Activated T-cell treated with anti-CD3 and anti-CD28 coated beads, Interleukin-2, amount 50 U/mL, for 48 hours (primary cell): Measurements from ENCODE around the gene ST8SIA2.

Experiments
- DNase-seq, 2 experiments: peaks; one replicate each; pipeline ENCODE4 v3.0.0-alpha.2; 2020

ST8SIA2 gene

DNA sequence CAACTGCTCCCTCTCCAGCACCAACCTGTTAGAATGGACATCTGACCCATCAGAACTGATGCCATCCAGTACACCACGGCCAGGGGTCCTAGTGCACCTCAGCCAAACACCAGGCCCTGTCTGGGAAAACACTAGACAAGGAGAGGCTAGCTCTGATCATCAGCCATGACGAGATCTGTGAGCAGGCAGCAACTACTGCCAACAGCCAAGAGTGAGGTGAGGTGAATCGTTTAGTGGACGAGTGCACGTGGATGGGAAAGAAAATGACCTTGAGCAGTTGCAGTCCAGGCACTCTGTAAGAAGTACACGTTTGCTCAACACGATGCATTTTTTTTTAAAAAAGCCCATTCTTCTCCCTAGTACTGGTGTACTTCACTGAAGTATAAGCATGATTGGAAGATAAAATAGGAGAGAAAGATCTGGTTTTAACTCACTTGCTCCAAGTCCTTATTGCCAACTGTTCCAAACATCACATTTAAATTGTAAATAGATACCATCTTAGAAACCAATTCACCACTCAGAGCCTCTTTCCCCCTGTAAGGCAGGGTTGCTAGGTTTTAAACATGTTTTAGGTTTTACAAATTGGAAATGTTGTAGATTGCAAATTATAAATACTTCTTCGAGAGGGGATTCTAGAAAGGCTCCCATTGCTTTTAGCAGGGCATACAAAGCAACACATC lies 5.7 kb downstream of the ST8SIA2 start:
- no peak for DNase-seq

DNA sequence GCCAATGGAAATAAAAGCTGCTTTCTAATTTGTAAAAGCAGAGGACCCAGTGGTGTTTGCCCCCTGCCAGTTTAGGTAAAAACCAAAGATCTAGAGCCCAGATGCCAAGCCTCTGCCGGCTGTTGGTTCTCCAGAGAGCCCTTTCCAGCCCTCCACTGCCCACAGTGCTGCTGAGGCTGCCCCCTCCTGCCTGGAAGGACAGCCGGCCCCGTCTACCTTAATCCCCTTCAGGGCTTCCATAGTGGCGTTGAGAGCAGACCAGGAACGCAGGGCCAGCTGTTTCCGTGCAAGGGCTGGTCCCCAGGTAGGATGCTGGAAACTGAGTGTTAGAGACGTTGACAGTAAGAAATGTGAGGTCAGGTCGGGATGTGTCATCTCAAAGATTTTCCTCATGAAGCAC lies 6.9 kb downstream of the ST8SIA2 start:
- DNase-seq: no peak

DNA sequence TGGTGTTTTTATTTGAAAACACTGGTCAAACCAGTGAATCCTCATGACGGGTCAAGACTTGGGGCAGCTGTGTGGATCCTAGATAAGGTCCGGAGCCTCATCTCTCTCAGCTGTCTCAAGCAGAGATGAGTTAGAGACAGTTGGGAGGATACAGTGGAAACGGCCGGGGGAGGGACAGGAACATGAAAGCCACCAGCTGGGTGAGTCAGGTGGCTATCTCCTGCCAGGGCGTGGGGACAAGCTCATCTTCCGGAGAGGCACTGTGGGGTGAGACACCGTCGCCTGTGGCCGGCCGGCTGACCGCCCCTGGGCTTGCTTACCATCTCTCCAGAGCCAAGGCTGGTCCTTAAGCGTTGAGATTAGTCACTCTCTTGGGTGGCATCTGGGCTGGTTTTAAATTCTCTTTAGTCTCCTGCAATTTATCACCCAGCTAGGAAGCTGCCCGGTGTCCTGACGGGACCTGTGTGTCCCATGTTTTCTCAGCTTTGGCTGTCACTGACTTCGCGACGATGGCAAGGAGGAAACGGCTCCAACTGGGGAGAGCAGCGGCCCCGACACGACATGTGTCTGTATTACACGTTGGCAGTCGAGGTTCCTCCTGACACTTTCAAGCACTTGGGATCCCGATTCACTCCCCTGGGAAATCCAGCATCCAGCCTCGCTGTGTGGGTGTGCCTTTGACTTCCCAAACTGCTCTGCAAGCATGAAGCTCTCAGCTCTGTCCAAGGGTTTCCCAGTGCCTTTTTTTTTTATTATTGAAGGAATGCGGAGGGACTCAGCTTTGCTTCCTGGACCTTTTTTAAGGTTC lies 7.5 kb downstream of the ST8SIA2 start:
- DNase-seq: no peak

DNA sequence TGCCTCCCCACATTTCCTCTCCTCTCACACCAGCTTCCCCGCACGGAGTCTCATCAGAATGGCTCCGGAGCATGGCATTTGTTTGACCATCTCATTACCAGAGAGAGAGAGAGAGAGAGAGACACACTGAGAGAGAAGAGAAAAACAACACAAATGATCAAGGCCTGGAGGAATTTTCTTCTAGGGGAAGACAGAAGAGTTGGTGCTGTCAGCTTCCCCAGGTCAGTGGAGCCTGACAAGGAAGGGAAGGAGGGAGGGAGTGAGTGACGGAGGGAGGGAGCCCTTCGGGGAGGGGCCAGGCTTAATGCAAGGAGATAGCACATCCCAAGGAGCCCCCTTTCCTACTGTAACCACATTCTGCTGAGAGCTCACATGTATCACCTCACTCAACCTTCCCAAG lies 9.1 kb downstream of the ST8SIA2 start:
- DNase-seq: no peak

DNA sequence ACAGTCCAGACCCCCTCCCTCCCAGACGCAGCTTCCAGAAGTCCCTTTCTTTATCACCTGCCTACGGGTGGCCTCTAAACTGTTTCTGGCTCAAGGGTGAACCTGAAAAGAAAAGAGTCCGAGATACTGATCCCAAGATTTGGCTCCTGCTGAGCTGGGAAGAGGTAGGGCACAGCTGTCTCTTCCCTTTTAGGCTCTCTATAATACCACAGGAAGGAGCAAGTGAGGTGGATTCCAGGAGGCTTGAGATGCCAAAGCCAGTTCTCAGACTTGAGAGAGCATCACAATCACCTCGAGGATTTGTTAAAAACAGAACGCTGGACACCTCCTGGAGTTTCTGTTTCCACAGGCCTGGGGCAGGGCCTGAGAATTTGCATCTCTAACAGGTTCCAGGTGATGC lies 12.3 kb downstream of the ST8SIA2 start:
- DNase-seq: no peak

DNA sequence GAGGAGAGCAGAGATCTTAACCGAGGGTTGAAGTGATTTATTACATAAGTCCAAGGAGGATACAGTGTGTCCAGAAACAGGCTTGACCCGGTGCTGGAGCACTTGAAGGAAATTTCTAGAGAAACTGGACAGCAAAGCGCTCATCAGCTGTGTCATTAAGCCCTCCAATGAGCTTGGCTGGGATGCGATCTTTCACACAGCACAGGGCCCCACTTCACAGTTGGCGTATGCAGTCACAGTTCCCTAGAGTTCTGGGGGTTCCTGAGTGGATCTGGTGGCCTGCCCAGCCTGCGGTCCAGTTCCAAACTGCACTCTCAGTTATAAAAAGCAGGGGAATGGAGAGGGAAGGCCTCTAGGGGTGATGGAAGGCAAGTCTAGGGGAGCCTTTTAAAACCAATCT lies 13.6 kb downstream of the ST8SIA2 start:
- no peak for DNase-seq

DNA sequence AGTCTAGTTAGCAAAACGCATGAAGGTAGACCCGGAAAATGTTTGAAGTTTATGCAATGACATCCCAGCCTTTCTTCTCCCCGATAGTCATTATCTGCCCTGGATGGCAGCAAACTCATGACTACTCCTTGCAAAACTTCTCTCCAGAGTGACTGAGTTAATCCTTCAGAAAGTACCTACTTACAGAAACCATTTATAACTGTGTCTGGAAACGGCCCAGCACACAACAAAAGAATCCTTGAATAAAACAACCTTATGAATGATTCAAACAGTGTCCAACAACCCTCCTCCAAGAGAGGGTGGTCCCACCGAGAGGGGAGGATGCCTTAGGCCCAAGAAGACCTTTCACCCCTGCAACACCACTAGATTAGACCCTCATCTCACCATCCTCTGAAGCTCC lies 14.2 kb downstream of the ST8SIA2 start:
- DNase-seq: no peak

DNA sequence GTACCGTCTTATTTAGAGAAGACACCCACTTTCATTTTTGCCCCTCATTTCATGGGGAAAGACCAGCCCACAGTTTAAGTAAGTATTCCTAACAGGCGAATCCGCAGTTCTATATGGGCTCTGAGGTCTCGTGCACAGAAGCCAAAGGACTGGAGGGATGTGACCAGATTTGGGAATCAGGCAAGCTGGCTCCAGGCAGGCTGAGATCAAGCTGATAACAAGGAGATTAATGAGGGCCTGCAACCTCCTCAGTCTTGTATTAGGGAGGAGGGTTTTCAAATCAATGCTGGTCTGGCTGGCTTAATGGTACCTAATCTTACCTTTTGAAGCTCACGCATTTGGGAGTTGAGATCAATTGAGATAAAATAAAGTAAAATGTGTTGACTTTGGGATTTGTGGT lies 15.3 kb downstream of the ST8SIA2 start:
- no peak for DNase-seq

DNA sequence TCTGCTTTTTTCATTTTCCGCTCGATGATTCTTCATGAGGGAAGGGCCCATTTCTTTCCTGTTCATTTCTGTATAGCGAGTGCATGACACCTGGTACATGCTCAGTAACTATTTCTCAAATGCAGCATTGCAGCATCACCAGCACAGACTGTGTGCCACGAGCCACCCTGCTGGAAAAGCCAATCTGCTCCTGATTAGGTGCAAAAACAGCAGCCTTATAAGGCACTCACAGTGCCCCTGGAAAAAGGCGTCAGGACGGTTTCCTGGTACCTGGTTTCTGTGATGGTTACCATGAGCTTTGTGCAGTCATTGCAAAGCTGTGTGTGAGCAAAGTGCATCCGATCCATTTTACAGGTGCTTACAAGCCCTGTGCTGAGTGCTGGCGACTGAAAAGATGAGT lies 15.8 kb downstream of the ST8SIA2 start:
- no peak for DNase-seq

DNA sequence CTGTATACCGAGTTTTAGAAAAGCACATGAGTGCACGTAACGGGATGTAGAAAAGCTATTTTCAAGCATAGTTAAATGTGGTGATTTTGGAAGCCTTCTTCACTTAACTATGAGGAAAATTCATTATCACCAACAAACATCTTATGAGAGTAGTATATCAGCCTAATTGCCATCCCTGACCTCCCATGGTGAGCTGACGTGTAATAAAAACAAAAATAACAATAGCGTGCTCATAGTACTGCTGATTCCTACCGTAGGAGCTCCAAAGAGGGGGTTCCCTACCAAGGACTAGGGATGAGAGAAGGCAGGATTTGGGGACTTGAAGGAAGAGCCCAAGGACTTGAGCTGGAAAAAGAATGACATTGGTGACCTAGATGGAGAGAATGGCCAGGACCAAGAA lies 16.9 kb downstream of the ST8SIA2 start:
- DNase-seq: no peak

DNA sequence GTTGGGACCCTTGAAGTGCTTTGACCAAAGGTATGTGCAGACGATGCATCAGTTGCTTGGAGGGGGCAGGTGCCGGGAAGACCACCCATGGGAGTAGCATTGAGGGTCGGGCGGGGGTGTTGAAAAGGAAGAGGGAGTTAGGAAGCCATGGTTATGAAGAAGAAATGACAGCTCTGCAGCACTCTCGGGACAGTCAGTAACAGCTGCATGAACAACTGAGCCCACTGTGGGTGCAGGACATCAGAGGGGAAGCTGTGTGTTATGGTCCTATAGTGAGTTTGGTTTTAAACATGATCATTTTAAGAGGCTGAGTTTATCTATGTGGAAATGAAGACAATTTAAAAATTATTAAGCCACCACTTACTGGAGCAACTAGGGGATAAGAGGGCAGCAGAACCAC lies 17.6 kb downstream of the ST8SIA2 start:
- no peak for DNase-seq

DNA sequence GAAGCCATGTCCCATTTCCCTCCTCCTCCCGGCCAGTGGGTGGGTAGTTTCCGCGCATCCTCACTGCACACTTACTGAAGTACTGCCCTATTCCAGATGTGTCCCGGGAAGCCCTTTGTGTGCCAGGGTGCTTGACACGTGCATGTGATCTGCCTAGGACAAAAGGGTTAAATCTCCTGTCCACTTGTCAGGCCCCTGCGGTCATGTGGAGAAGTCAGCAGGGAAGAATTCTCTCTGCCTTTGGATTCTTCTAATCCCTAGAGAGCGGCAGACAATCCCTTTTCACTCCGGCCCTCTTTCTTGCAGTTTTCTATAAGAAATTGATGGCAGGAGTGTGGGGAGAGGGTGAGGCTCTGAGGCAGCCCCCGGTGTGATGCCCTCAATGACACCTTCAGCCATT lies 19.8 kb downstream of the ST8SIA2 start:
- DNase-seq: no peak

DNA sequence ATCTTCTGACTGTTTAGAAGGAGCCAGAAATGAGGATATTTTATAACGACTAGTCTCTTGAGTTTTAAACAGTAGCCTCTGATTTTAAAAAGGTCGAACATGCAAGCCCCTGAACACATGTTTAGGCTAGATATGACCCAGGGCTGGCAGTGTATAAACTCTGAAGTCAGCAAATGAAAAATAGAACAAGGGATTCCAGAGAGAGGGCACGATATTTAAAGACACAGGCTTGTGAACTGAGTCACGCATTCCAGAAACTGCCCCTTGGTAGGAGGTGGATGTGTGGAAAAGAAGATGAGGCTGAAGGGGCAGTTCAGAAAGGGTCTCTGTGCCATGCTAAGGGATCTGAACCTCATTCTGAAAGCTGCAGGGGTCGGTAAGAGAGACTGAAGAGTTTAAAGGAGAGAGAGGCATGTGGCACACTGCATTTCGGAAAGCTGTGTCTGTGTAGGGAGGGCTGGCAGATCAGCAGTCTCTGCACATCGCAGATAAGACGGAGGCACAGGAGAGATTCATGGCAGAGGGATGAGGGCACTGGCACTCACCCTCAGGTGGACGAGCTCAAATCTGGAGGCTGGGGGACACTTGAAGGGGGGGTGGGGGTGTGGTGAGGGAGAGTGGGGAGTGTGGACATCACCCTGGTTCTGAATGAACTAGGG lies 22.1 kb downstream of the ST8SIA2 start:
- DNase-seq: no peak

DNA sequence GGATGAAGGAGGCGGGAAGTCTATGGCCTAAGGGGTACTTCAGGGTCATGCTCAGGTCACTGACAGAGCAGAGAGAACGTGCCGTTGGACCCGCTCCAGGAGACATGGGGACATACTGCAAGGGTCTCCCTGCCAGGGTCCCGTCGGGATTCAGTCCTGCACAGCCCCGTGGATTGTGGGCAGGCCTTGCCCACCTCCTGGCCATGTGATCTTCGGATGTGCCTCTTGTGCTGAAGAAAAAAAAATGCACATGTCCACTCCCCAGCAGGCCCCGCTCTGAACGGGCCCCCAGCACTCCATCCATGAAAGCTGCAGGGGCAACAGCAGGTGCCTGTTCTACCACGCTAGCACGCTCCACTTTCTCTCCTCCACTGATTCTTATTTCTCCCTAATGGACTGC lies 22.9 kb downstream of the ST8SIA2 start:
- no peak for DNase-seq

DNA sequence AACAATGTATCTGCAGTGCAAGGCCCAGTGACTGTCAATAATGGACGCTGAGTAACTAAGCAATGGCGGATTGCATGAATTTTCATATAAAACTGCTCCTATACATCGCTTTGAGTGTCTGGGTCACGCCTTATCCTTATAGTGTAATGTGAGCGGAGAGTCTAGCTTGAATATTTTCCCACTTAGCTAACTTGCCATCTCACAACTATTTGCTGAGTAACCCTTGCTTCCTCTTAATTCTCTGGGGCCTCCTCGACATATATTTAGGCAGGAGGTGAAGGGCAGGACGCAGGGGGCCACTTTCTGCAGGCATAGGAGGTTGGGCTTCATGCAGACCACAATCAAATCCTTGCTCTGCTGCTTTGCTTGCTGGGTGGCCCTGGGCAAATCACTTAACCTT lies 24.0 kb downstream of the ST8SIA2 start:
- no peak for DNase-seq

DNA sequence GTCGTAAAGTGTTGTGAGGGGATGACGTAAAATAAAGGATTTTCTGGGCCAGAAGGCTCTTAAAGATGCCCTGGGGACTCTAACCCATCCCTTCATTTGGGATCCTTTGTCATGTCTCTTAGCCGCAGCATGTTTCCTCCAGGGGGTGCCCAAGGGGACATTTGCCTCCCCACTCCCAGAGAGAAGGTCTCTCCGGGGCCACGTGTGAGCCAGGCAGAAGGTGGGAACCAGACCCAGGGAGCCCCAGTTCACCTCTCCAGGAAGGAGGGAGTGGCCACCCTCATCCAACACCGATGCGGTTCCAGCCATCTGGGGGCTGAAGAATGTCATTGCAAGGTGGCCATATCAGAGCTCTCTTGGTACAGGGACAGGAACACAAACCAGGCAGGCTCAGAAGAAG lies 25.2 kb downstream of the ST8SIA2 start:
- DNase-seq: no peak

DNA sequence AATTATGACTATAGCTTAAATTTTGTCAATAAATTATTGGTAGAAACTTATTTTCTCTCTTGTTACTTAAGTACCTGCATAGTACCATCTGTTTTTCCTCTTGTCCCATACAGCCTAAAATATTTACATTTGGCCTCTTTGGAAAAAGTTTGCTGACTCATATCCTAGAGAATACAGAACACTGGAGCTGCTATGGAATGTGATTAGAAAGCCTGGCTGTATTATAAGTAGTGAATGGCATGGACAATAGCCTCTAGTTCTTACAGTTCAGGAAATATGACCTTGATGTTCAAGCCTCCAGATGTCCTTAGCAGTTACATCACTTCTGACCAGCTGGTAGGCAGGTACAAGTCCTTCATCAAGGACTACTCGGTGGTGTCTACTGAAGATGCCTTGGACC lies 28.3 kb downstream of the ST8SIA2 start:
- DNase-seq: no peak

DNA sequence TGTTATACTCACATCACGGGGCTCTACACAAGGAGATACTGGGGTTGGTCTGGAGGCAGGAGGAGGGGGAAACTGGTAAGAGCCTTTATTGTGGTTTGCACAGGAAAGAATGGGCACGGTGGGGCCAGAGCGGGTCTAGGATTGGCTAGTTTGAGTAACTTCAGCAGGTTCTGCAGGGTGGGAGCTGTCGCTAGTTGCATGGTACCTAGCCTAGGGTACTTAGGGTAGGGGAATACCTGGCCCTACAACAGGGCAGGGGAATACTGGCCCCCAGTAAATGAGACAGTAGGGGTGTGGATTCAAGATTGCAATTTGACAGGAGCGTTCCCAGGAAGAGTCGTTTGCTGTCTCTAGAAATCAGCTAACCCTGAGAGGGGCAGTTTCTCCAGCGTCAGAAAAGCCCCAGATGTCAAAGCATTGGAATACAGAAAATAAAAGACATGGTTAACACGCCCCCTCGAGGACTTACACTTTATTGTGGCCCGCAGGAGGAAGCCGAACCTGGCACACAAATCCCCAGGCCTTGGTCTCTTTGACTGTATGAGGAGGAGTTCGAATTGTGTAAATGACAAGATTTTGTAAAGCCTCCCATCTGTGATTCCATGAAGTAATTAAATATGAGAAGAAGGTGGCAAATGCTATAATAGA lies 32.0 kb downstream of the ST8SIA2 start:
- DNase-seq: no peak

DNA sequence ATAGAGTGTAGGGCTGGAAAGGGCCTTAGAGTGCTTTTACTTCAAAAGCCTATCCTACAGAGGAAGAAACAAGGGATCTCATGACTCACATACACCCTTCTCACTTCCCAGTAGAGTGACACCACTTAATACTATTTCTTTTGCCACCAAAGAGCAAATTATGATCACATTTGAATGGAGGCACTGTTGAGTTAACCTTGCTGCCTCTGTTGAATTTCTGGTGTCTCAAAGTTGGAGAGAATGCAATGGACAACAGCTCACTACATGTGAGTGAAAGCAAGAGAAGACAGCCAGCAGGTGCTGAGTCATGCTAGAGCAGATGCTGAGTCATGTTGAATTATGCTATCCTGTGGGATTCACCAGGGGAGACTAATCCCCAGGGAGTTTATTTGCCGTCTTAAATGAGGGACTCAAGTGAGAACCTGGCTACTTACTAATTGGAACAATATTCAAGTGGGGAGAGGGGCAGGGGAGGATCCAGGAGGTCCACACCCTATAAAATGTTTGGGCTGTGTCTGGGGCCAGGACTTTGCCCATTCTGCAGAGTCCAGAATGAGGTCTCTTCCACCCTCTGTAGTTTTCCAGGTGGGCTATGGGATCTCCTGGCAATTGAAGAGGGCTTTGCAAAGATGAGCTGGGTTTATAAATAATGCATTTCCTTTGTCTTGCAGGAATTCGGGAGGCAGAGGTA lies 35.8 kb downstream of the ST8SIA2 start:
- no peak for DNase-seq

DNA sequence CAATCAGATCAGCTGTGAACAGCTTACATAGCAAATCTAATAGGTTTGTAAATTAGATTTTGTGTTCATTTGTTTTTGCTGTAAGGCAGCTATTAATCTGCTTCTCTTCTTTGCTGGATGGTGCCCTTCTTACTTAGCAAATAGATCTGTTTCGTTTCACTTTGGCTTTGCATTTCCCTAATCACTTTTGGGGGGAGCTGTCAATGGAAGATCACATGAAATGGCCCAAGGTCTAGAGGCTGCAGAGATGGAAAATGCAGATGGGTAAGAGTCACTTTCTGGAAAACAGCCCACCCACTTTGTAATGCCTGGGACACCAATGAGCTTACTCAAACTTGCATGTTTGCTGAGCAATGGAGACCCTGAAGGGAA lies 36.4 kb downstream of the ST8SIA2 start:
- DNase-seq: no peak

DNA sequence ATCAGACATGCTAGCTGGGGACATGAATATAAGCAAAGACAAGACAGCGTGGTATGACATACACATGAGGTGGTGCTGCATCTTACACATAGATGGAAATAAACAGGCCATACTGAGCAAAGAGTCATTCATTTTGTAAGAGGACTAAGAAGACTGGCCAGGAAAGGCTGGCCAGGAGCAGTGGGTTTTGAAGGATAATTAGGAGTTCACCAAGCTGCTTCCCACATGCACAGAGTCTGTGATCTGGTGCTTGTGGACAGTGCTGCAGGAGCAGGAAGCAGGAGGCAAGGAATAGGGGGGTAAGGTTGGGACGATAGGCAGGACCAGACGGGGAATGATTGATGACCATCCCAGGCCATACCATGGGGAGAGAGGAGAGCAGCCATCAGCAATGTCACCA lies 41.5 kb downstream of the ST8SIA2 start:
- no peak for DNase-seq

DNA sequence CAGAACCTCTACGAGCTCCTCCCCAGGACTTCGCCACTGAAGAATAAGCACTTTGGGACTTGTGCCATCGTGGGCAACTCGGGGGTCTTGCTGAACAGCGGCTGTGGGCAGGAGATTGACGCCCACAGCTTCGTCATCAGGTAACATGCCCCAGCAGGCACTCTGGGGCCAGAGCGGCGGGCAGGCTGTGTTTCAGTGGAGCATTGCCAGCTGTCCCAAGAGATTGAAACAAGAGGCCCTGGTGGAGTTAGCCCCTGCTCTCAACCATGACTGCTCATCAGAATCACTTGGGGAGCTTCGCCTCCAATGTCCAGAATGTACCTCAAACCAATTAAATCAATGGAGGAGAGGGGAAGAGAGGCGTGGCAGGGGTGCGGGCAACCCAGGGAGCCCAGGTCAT lies 44.8 kb downstream of the ST8SIA2 start:
- no peak for DNase-seq

DNA sequence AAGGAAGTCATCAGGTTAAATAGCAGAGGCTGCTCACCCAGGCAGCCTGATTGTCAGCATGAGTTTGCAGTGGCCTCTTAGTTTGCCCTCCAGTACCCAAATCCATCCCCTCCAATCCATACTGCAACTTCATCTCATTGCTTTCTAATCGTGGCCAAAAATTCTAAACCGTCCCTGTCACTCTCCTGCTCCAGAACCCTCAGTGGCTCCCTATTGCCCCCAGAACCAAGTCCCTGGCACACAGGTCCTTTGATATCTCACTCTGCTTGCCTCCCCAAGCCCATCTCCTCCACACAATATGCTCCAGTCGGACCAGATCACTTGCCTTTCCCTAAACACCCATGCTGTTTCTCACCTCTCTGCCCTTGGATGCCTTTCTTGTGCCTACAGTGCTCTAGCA lies 49.7 kb downstream of the ST8SIA2 start:
- no peak for DNase-seq
